IMR-90 (cell line): ENCODE results near the gene SLC39A6. TPM values are rescaled to one million over a fixed set of nuclear protein-coding genes. Genes with fewer than 3 reads are reported as not detected.

Experiments
- ATAC-seq: fragments of 200-7000 bp; cut with Tn5 transposase; 2 replicates; pipeline ENCODE4 v1.9.1; 2020; ENCODE audit warnings: low read depth, mild to moderate bottlenecking, moderate library complexity
- BruUV-seq: library from RNA; stranded (reverse); fragments of 400-500 nt; replicated peaks from 2 replicates; lab custom pipeline; 2021; lab: Mats Ljungman, UMichigan
- CTCF ChIA-PET: fragments of 300-600 bp; formaldehyde crosslinking; extraction: SDS; loops from one replicate; lab custom pipeline; 2021; ENCODE audit warnings: antibody characterized with exemption; lab: Yijun Ruan, JAX
- POLR2A ChIA-PET: fragments of 300-600 bp; sonication (Branson Sonifier 250); formaldehyde crosslinking; loops from one replicate; lab custom pipeline; 2022; ENCODE audit warnings: antibody characterized with exemption; ENCODE audit not compliant: unreplicated experiment; lab: Charles Lee
- DNase-seq: peaks from one replicate; pipeline ENCODE4 v3.0.0; 2013
- H2AFZ ChIP-seq: replicated peaks from 2 replicates; pipeline ENCODE3; 2013; ENCODE audit warnings: low read length, mild to moderate bottlenecking; ENCODE audit not compliant: poor library complexity
- H2AK5ac ChIP-seq: 2 replicates; pipeline ENCODE4 v1.6.1; 2013; ENCODE audit warnings: low read depth, low read length, inconsistent platforms
- H2AK9ac ChIP-seq: replicated peaks from 2 replicates; pipeline ENCODE3; 2013; ENCODE audit warnings: mild to moderate bottlenecking, low read depth, low read length, moderate library complexity; ENCODE audit not compliant: poor library complexity
- H2BK120ac ChIP-seq: 2 replicates; pipeline ENCODE4 v1.6.1; 2013; ENCODE audit warnings: low read depth, low read length, inconsistent platforms
- H2BK15ac ChIP-seq: 3 replicates; pipeline ENCODE4 v1.6.1; 2013; ENCODE audit warnings: low read depth, low read length, inconsistent platforms
- H2BK20ac ChIP-seq: 2 replicates; pipeline ENCODE4 v1.6.1; 2013; ENCODE audit warnings: low read depth, mild to moderate bottlenecking, inconsistent platforms, low read length, moderate library complexity
- H2BK5ac ChIP-seq: 2 replicates; pipeline ENCODE4 v1.6.1; 2013; ENCODE audit warnings: mild to moderate bottlenecking, low read depth, low read length, inconsistent platforms; ENCODE audit not compliant: poor library complexity, severe bottlenecking
- H3K14ac ChIP-seq: replicated peaks from 2 replicates; pipeline ENCODE4 v1.6.1; 2013; ENCODE audit warnings: low read depth, low read length, inconsistent platforms
- H3K18ac ChIP-seq: 2 replicates; pipeline ENCODE4 v1.6.1; 2013; ENCODE audit warnings: low read depth, low read length, control low read depth
- H3K23ac ChIP-seq: 2 replicates; pipeline ENCODE4 v1.6.1; 2013; ENCODE audit warnings: low read depth, low read length, inconsistent platforms
- H3K27ac ChIP-seq: 2 replicates; pipeline ENCODE4 v1.5.1; 2013; ENCODE audit warnings: mild to moderate bottlenecking, control low read depth, low read length; ENCODE audit not compliant: insufficient read depth
- H3K27me3 ChIP-seq: 2 replicates; pipeline ENCODE4 v1.6.1; 2013; ENCODE audit warnings: low read length; ENCODE audit not compliant: control insufficient read depth, insufficient read depth
- H3K36me3 ChIP-seq: 2 replicates; pipeline ENCODE4 v1.6.1; 2013; ENCODE audit warnings: low read length, mixed read lengths; ENCODE audit not compliant: control insufficient read depth, insufficient read depth
- H3K4ac ChIP-seq: 2 replicates; pipeline ENCODE4 v1.6.1; 2013; ENCODE audit warnings: low read depth, low read length, inconsistent platforms
- H3K4me1 ChIP-seq: 2 replicates; pipeline ENCODE4 v1.6.1; 2013; ENCODE audit warnings: low read length, mixed read lengths; ENCODE audit not compliant: control insufficient read depth, insufficient read depth
- H3K4me2 ChIP-seq: 2 replicates; pipeline ENCODE4 v1.6.1; 2013; ENCODE audit warnings: low read depth, mild to moderate bottlenecking, control low read depth, low read length, moderate library complexity
- H3K4me3 ChIP-seq: 2 replicates; pipeline ENCODE4 v1.5.1; 2013; ENCODE audit warnings: low read depth, mild to moderate bottlenecking, control low read depth, low read length, moderate library complexity; ENCODE audit not compliant: insufficient read depth
- H3K56ac ChIP-seq: 2 replicates; pipeline ENCODE4 v1.6.1; 2013; ENCODE audit warnings: low read length, inconsistent platforms; ENCODE audit not compliant: insufficient read depth; ENCODE audit errors: extremely low read depth
- H3K79me1 ChIP-seq, 2 experiments: 2 replicates each; pipeline ENCODE4 v1.6.1; 2013; ENCODE audit warnings: low read length in 2 of 2, inconsistent platforms in 1 of 2, low read depth in 1 of 2
- H3K9ac ChIP-seq: 2 replicates; pipeline ENCODE4 v1.6.1; 2013; ENCODE audit warnings: low read depth, low read length, control low read depth
- H3K9me1 ChIP-seq: 2 replicates; pipeline ENCODE4 v1.6.1; 2013; ENCODE audit warnings: low read length, inconsistent platforms; ENCODE audit not compliant: insufficient read depth
- H3K9me3 ChIP-seq: 2 replicates; pipeline ENCODE4 v1.6.1; 2013; ENCODE audit warnings: low read length; ENCODE audit not compliant: control insufficient read depth, insufficient read depth
- H4K20me1 ChIP-seq: 2 replicates; pipeline ENCODE4 v1.6.1; 2013; ENCODE audit warnings: low read length, inconsistent platforms; ENCODE audit not compliant: insufficient read depth
- H4K5ac ChIP-seq: 2 replicates; pipeline ENCODE4 v1.6.1; 2013; ENCODE audit warnings: mild to moderate bottlenecking, low read depth, low read length, control low read depth
- H4K8ac ChIP-seq, 2 experiments: 2 replicates each; pipeline ENCODE4 v1.6.1; 2013; ENCODE audit warnings: low read depth in 2 of 2, low read length in 2 of 2, control low read depth in 1 of 2, inconsistent platforms in 1 of 2
- H4K91ac ChIP-seq: 2 replicates; pipeline ENCODE4 v1.6.1; 2013; ENCODE audit warnings: low read depth, low read length, inconsistent platforms; ENCODE audit not compliant: insufficient read depth
- BHLHE40 ChIP-seq: fragments of 150-350 bp; IDR thresholded peaks from 2 replicates; pipeline ENCODE4 v1.6.1; 2016; ENCODE audit warnings: mild to moderate bottlenecking, low read depth, low read length
- CEBPB ChIP-seq: IDR thresholded peaks from 2 replicates; pipeline ENCODE4 v1.6.1; 2012; ENCODE audit warnings: low read depth, low read length, improper control_type of control experiment
- FOS ChIP-seq: fragments of 150-350 bp; IDR thresholded peaks from 2 replicates; pipeline ENCODE4 v1.6.1; 2016; ENCODE audit warnings: low read depth, low read length
- MAFK ChIP-seq: IDR thresholded peaks from 2 replicates; pipeline ENCODE4 v1.6.1; 2012; ENCODE audit warnings: low read depth, low read length, improper control_type of control experiment
- WGBS, 2 experiments: methylation state at CpG; one replicate each; pipeline versions ENCODE4 v1.1.5 to v1.1.7; 2013; ENCODE audit warnings: missing lambda C conversion rate in 2 of 2; ENCODE audit not compliant: insufficient read length in 1 of 2; ENCODE audit errors: extremely low coverage in 2 of 2; 5-methylcytosine and 5-hydroxymethylcytosine counted together
- dilution Hi-C: fragments of 300-500 bp; cut with HindIII; formaldehyde crosslinking; loops from one replicate; pipeline ENCODE4 v1.14.3; 2018; ENCODE audit warnings: low sequenced_read_pairs; ENCODE audit not compliant: unreplicated experiment
- in situ Hi-C: fragments of 300-500 bp; cut with MboI; formaldehyde crosslinking; loops from 3 replicates; pipeline ENCODE4 v1.14.3; 2019; ENCODE audit warnings: low sequenced_read_pairs, inconsistent platforms, mixed read lengths
- intact Hi-C: fragments of 100-400 bp; cut with micrococcal nuclease; formaldehyde crosslinking; loops from 2 replicates; pipeline ENCODE4 v1.10.0; 2022
- polyA plus RNA-seq, 3 experiments: library from polyadenylated mRNA; depleted of rRNA; stranded (reverse); fragments of >200 nt; gene quantifications; 2 replicates each; pipeline ENCODE4 v1.2.3, GENCODE V29; 2012; ENCODE audit warnings: low replicate concordance in 1 of 3
- total RNA-seq: library from RNA; depleted of rRNA; stranded (reverse); fragments of >200 nt; gene quantifications from 2 replicates; pipeline ENCODE4 v1.2.3, GENCODE V29; 2012
- TF ChIP-seq, protein P1 (sequence below): fragments of 150-350 bp; IDR thresholded peaks from 2 replicates; pipeline ENCODE4 v1.6.1; 2017; ENCODE audit warnings: mild to moderate bottlenecking, antibody characterized with exemption, low read length, low read depth

The SLC39A6 gene
- total and polyA plus RNA-seq, 2 of the 4 experiments (the other 2 are of a cell fraction), result 48.7 to 91.9 TPM

DNA sequence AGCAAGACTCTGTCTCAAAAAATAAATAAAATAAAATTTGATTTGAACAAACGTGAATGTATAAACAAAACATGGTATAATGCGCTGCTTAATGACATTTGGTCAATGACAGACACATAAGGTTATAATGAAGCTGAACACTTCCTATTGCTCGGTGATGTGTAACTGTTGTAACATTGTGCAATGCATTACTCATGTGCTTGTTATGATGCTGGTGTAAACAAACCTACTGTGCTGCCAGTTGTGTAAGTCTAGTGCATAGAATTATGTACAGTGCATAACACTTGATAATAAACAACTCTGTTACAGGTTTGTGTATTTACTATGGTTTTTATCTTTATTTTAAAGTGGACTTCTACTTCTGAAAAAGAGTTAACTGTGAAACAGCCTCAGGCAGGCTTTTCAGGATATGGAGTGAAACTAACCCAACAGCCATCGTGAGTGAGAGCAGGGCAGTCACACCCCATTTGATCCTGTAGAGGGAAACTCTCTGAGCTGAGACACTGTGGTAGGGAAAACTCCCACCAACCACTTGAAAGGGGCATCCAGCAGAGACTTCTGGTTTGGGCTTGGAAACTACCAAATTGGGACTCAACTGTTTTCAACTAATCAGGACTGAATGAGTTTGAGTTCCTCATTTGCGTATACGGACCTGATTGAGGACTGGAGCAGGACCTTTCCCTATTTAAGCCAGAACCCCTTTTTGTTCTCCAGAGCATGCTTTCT lies 53.1 kb downstream of the SLC39A6 start:
- no peak overlapping the region for H3K56ac ChIP-seq
- TF ChIP-seq, protein P1, sequence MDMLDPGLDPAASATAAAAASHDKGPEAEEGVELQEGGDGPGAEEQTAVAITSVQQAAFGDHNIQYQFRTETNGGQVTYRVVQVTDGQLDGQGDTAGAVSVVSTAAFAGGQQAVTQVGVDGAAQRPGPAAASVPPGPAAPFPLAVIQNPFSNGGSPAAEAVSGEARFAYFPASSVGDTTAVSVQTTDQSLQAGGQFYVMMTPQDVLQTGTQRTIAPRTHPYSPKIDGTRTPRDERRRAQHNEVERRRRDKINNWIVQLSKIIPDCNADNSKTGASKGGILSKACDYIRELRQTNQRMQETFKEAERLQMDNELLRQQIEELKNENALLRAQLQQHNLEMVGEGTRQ, result no peak
- peak; percentile 85 for TF ChIP-seq FOS
- peak; percentile 100 for TF ChIP-seq CEBPB
- TF ChIP-seq MAFK, result no peak
- peak; percentile 41 for TF ChIP-seq BHLHE40
- 0 out of 2 replicates have a peak overlapping the region, but pooled peaks have one; percentile 8 for H2BK120ac ChIP-seq
- no peak overlapping the region for H3K23ac ChIP-seq
- peak; percentile 89 for DNase-seq
- ChIA-PET CTCF (interaction anchor here (0.6 kb wide), 1 partner anchor 79 kb away, joined by 3 read pairs; no protein-coding TSS in a partner anchor), POLR2A (no interaction called here)
- no peak overlapping the region for H2BK5ac ChIP-seq
- no peak overlapping the region for H4K5ac ChIP-seq
- no TSS peak for BruUV-seq
- H3K27me3 ChIP-seq, result no peaks in the 10 kb centered on the region
- H4K91ac ChIP-seq, result no peak overlapping the region; the same call in 1 of the 2 replicates
- H3K4me2 ChIP-seq, result peak overlapping the region; percentile 43
- in situ Hi-C loops (no loop called here), dilution Hi-C loops (no loop called here), intact Hi-C loops (no loop called here)
- H3K36me3 ChIP-seq, result no peaks in the 10 kb centered on the region
- H3K14ac ChIP-seq, result no peak overlapping the region
- H3K18ac ChIP-seq, result 0 out of 2 replicates have a peak overlapping the region, but pooled peaks have one; percentile 12
- no peaks in the 10 kb centered on the region for H4K20me1 ChIP-seq
- peak; percentile 81 for ATAC-seq
- H3K9ac ChIP-seq, result no peak overlapping the region
- H2AK9ac ChIP-seq, result no peak overlapping the region
- H2AFZ ChIP-seq, result no peak overlapping the region
- H2BK20ac ChIP-seq, result no peak overlapping the region
- 0 out of 3 replicates have a peak overlapping the region, but pooled peaks have one; percentile 11 for H2BK15ac ChIP-seq
- H3K79me1 ChIP-seq, result no peaks in the 10 kb centered on the region
- no peak overlapping the region; the same call in 1 of the 2 replicates for H2AK5ac ChIP-seq
- H3K4me1 ChIP-seq, result peaks cover 3% of the 10 kb centered on the region; the same call in 1 of the 2 replicates
- H3K4ac ChIP-seq, result peak overlapping the region; percentile 23; the same call in 1 of the 2 replicates
- 100% methylated on average over 1 of the region's 6 CpGs; no CpG with 5 or more reads in 1 of the 2 experiments for WGBS, 2 experiments
- no peak overlapping the region for H3K4me3 ChIP-seq
- H3K9me1 ChIP-seq, result no peaks in the 10 kb centered on the region
- no peak overlapping the region for H4K8ac ChIP-seq
- H3K27ac ChIP-seq, result peak overlapping the region; percentile 30; the same call in 1 of the 2 replicates
- peaks cover 5% of the 10 kb centered on the region; the same call in 1 of the 2 replicates for H3K9me3 ChIP-seq
